SH-SY5Y (cell line): ENCODE measurements around the gene EMC1.

Experiments used
- GATA2 ChIP-seq: IDR thresholded peaks from 2 replicates; pipeline ENCODE4 v1.6.1; 2011; ENCODE audit warnings: mild to moderate bottlenecking, low read depth, low read length
- GATA3 ChIP-seq: IDR thresholded peaks from 2 replicates; pipeline ENCODE4 v1.6.1; 2011; ENCODE audit warnings: low read depth, mild to moderate bottlenecking, low read length, moderate library complexity

DNA sequence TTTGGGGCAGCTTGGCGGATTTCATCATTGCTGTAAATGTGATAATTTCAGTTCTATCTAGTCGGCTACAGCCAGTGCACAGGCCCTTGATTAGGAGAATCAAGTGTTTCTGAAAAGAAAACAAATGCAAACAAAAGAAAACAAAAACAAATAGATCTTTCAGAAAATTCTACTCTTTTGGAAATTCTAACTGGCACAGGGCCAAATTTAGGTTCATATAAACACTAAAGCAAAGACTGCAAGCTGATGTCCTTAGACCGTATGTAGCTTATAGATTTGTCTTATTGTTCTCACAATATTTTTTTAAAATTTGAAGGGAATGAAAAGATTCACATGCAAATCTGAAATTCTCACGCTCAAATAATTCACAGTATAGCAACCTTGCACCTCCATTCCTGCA, 52.5 kb downstream of the EMC1 start:
- TF ChIP-seq GATA3 (no peak), GATA2 (no peak)
